ENCODE data around the gene DNASE1L2. TPM values are rescaled to one million over a fixed set of nuclear protein-coding genes. Genes with fewer than 3 reads are reported as not detected.

DNASE1L2 gene
- total and polyA plus RNA-seq, 11 donors, result 0.12 to 0.51 (median 0.34) TPM; not detected in 2

- H3K4me1 ChIP-seq, result peaks cover 3 to 23% (median 12%) of the 10 kb centered on the region in 12 donors
- no peaks in the 10 kb centered on the region for H3K27me3 ChIP-seq
- no peak overlapping the region for H3K4me3 ChIP-seq
- H3K27ac ChIP-seq, result no peak overlapping the region
- 85 to 91% (median 88%) methylated on average over 6 to 10 of the region's 10 CpGs for WGBS, 4 donors
- no peak for TF ChIP-seq POLR2A (IDR thresholded peaks at IDR 0.05)
- TF ChIP-seq CTCF (IDR thresholded peaks at IDR 0.05), result no peak
- DNase-seq (no peak), ATAC-seq (no peak)
- intact Hi-C loops (cut with DNase I), result loop anchor here in 2 of 10 donors (10.0 kb wide), 2 partner anchors 51 to 231 kb away; no protein-coding TSS in a partner anchor
- H3K9me3 ChIP-seq, result no peaks in the 10 kb centered on the region
- peaks cover 0 to 16% (median 0%) of the 10 kb centered on the region in 9 donors for H3K36me3 ChIP-seq
These were observed 37.7 kb downstream of the DNASE1L2 start for GRCh38 chr16:2273931-2274330.

- ATAC-seq, result peak in 2 of 4 donors; percentile 3 to 10
- H3K27me3 ChIP-seq, result no peaks in the 10 kb centered on the region
- H3K36me3 ChIP-seq, result peaks cover 0 to 25% (median under 1%) of the 10 kb centered on the region in 9 donors
- WGBS, 4 donors, result 75 to 88% (median 80%) methylated on average over 17 to 30 of the region's 30 CpGs
- TF ChIP-seq CTCF (IDR thresholded peaks at IDR 0.05), result no peak
- TF ChIP-seq POLR2A (IDR thresholded peaks at IDR 0.05), result no peak
- H3K27ac ChIP-seq, result no peak overlapping the region
- peaks cover 0 to 8% (median 0%) of the 10 kb centered on the region in 12 donors for H3K4me1 ChIP-seq
- no peaks in the 10 kb centered on the region for H3K9me3 ChIP-seq
- DNase-seq, result peak in 4 of 5 donors; percentile 39 to 82 (median 62)
- no peak overlapping the region for H3K4me3 ChIP-seq
- intact Hi-C loops (cut with DNase I), result loop anchor here in 2 of 10 donors (10.0 kb wide), 2 partner anchors 49 to 229 kb away; no protein-coding TSS in a partner anchor
These were observed 39.5 kb downstream of the DNASE1L2 start for GRCh38 chr16:2275476-2276367.

- DNase-seq, result no peak
- Histone ChIP-seq H3K36me3 (peaks cover 0 to 30% (median 4%) of the 10 kb centered on the region in 9 donors), H3K4me3 (no peak overlapping the region), H3K9me3 (no peaks in the 10 kb centered on the region), H3K27me3 (no peaks in the 10 kb centered on the region), H3K27ac (no peak overlapping the region), H3K4me1 (peaks cover 0 to 8% (median 0%) of the 10 kb centered on the region in 12 donors)
- intact Hi-C loops (cut with DNase I), result loop anchor here in 2 of 10 donors (10.0 kb wide), 2 partner anchors 48 to 228 kb away; no protein-coding TSS in a partner anchor
- WGBS, 4 donors, result 80 to 86% (median 82%) methylated on average over 25 to 26 of the region's 26 CpGs
- no peak for ATAC-seq
- TF ChIP-seq POLR2A (IDR thresholded peaks at IDR 0.05) (no peak), CTCF (IDR thresholded peaks at IDR 0.05) (no peak)
These were observed 40.3 kb downstream of the DNASE1L2 start for GRCh38 chr16:2276368-2277195.
